GM18508 (cell line): Measurements from ENCODE around the gene NSG1.

ENCODE experiments used
- ATAC-seq: cut with Tn5 transposase; IDR thresholded peaks from one replicate; pipeline ENCODE4 v1.9.1; 2021; ENCODE audit warnings: moderate number of reproducible peaks; ENCODE audit not compliant: insufficient read depth, unreplicated experiment

Gene NSG1

GRCh38 chr4:4368809-4369580 lies 17.9 kb upstream of the NSG1 start:
- ATAC-seq: no peak

GRCh38 chr4:4374388-4375098 lies 12.4 kb upstream of the NSG1 start:
- no peak for ATAC-seq

GRCh38 chr4:4376074-4376473 lies 10.8 kb upstream of the NSG1 start:
- ATAC-seq: no peak

GRCh38 chr4:4377191-4377590 lies 9.7 kb upstream of the NSG1 start:
- ATAC-seq: no peak

GRCh38 chr4:4377732-4378460 lies 9.0 kb upstream of the NSG1 start:
- no peak for ATAC-seq

- no peak for ATAC-seq
These were observed 7.3 kb upstream of the NSG1 start for GRCh38 chr4:4379540-4380087.

GRCh38 chr4:4383085-4383484 lies 3.8 kb upstream of the NSG1 start:
- ATAC-seq: no peak

- no peak for ATAC-seq
These were observed 2.1 kb upstream of the NSG1 start for GRCh38 chr4:4384837-4385236.

GRCh38 chr4:4385729-4386295 lies 1.1 kb upstream of the NSG1 start:
- ATAC-seq: no peak

- no peak for ATAC-seq
These were observed 586 bp upstream of the NSG1 start for GRCh38 chr4:4386296-4386735.

GRCh38 chr4:4387531-4388310 lies 819 bp downstream of the NSG1 start:
- no peak for ATAC-seq

- no peak for ATAC-seq
These were observed 1.4 kb downstream of the NSG1 start for GRCh38 chr4:4388311-4388790.

- no peak for ATAC-seq
These were observed 2.1 kb downstream of the NSG1 start for GRCh38 chr4:4388836-4389575.

GRCh38 chr4:4390046-4390445 lies 3.1 kb downstream of the NSG1 start:
- no peak for ATAC-seq

GRCh38 chr4:4390515-4391240 lies 3.8 kb downstream of the NSG1 start:
- ATAC-seq: no peak

- ATAC-seq: no peak
These were observed 5.0 kb downstream of the NSG1 start for GRCh38 chr4:4391866-4392265.

- no peak for ATAC-seq
These were observed 5.7 kb downstream of the NSG1 start for GRCh38 chr4:4392501-4393183.

GRCh38 chr4:4394644-4395043 lies 7.7 kb downstream of the NSG1 start:
- no peak for ATAC-seq
